NB4 (cell line): ENCODE data around the gene SRGN.

Experiments
- DNase-seq: peaks from one replicate; pipeline ENCODE4 v3.0.0; 2010; ENCODE audit warnings: low read depth
- H3K4me3 ChIP-seq: one replicate; pipeline ENCODE4 v1.5.1; 2011; ENCODE audit warnings: mild to moderate bottlenecking, low read depth, low read length, moderate library complexity
- MAX ChIP-seq: IDR thresholded peaks from 2 replicates; pipeline ENCODE4 v1.6.1; 2011; ENCODE audit warnings: low read depth, low read length
- MYC ChIP-seq: IDR thresholded peaks from 2 replicates; pipeline ENCODE4 v1.6.1; 2011; ENCODE audit warnings: low read depth, low read length
- POLR2A ChIP-seq: IDR thresholded peaks from 2 replicates; pipeline ENCODE4 v1.6.1; 2011; ENCODE audit warnings: mild to moderate bottlenecking; ENCODE audit not compliant: insufficient read length; ENCODE audit errors: extremely low read depth
- TF ChIP-seq, protein P1 (sequence below): IDR thresholded peaks from one replicate; pipeline ENCODE4 v1.5.1; 2012; ENCODE audit warnings: low read depth, low read length

The SRGN gene

GRCh38 chr10:69096045-69096444 lies 8.1 kb downstream of the SRGN start:
- H3K4me3 ChIP-seq = peak overlapping the region; percentile 40
- DNase-seq = peak; percentile 59
- TF ChIP-seq MAX = no peak

DNA sequence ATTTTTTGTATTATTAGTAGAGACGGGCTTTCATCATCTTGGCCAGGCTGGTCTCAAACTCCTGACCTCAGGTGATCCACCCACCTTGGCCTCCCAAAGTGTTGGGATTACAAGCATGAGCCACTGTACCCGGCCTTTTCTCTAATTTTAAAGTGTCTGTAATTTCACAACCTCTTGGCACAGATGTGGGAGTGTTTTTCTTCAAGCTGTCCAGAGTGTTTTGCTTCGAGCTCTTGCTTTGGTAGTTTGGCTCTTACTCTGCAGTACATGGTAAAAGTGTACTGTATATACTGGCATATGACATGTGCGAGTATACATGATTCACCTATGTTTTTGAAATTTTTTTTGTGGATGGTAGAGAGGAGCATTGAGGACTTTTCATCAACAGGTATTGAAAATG lies 9.8 kb downstream of the SRGN start:
- DNase-seq = peak; percentile 24
- H3K4me3 ChIP-seq = no peak overlapping the region
- TF ChIP-seq MAX (no peak), MYC (no peak), POLR2A (no peak)
- TF ChIP-seq, protein P1, sequence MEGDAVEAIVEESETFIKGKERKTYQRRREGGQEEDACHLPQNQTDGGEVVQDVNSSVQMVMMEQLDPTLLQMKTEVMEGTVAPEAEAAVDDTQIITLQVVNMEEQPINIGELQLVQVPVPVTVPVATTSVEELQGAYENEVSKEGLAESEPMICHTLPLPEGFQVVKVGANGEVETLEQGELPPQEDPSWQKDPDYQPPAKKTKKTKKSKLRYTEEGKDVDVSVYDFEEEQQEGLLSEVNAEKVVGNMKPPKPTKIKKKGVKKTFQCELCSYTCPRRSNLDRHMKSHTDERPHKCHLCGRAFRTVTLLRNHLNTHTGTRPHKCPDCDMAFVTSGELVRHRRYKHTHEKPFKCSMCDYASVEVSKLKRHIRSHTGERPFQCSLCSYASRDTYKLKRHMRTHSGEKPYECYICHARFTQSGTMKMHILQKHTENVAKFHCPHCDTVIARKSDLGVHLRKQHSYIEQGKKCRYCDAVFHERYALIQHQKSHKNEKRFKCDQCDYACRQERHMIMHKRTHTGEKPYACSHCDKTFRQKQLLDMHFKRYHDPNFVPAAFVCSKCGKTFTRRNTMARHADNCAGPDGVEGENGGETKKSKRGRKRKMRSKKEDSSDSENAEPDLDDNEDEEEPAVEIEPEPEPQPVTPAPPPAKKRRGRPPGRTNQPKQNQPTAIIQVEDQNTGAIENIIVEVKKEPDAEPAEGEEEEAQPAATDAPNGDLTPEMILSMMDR = no peak

- TF ChIP-seq MAX = no peak
- TF ChIP-seq MYC = no peak
- TF ChIP-seq, protein P1 = no peak
- TF ChIP-seq POLR2A = no peak
- DNase-seq = peak; percentile 39
- H3K4me3 ChIP-seq = peak overlapping the region; percentile 13
Observed at GRCh38 chr10:69100136-69100872, 12.4 kb downstream of the SRGN start.

GRCh38 chr10:69101451-69102095 lies 13.7 kb downstream of the SRGN start:
- DNase-seq = peak; percentile 90
- TF ChIP-seq MAX (0 out of 2 replicates have a peak, but pooled peaks have one; percentile 39), MYC (peak; percentile 46; the same call in 1 of the 2 replicates), POLR2A (peak; percentile 6)
- TF ChIP-seq, protein P1 = no peak
- peak overlapping the region; percentile 16 for H3K4me3 ChIP-seq

GRCh38 chr10:69102440-69102839 lies 14.5 kb downstream of the SRGN start:
- peak overlapping the region; percentile 16 for H3K4me3 ChIP-seq
- no peak for TF ChIP-seq MYC
- TF ChIP-seq, protein P1 = no peak
- TF ChIP-seq POLR2A = no peak
- no peak for TF ChIP-seq MAX

DNA sequence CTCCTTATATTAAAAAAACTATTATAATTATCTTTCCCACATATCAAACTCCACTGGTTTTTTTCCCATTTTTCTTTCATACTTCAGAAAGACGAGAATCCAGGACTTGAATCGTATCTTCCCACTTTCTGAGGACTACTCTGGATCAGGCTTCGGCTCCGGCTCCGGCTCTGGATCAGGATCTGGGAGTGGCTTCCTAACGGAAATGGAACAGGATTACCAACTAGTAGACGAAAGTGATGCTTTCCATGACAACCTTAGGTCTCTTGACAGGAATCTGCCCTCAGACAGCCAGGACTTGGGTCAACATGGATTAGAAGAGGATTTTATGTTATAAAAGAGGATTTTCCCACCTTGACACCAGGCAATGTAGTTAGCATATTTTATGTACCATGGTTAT lies 15.9 kb downstream of the SRGN start:
- no peak for TF ChIP-seq MYC
- no peak for TF ChIP-seq POLR2A
- TF ChIP-seq, protein P1 = no peak
- TF ChIP-seq MAX = no peak
- no peak overlapping the region for H3K4me3 ChIP-seq
- DNase-seq = no peak

More at GRCh38 chr10:69102440-69102839, 14.5 kb downstream of the SRGN start:
- DNase-seq = no peak
